OCI-LY1 (cell line): ENCODE measurements around the gene SPAG9.

ENCODE experiments used
- H2AFZ ChIP-seq: fragments of 200-600 bp; sonication (generic), shearing (Covaris generic); 2 replicates; pipeline ENCODE4 v1.6.0; 2014; ENCODE audit warnings: antibody characterized with exemption, mild to moderate bottlenecking, low read length
- H3F3A ChIP-seq: fragments of 200-600 bp; sonication (generic), shearing (Covaris generic); 2 replicates; pipeline ENCODE4 v1.6.0; 2014; ENCODE audit warnings: mild to moderate bottlenecking, antibody characterized with exemption, low read length, moderate library complexity; ENCODE audit not compliant: insufficient read depth
- H3K27ac ChIP-seq: fragments of 200-600 bp; sonication (generic); 2 replicates; pipeline ENCODE4 v1.5.1; 2014; ENCODE audit warnings: low read length, mixed run types, mild to moderate bottlenecking, low read depth; ENCODE audit not compliant: poor library complexity, severe bottlenecking
- H3K27me3 ChIP-seq: fragments of 200-600 bp; sonication (generic); 2 replicates; pipeline ENCODE4 v1.6.0; 2014; ENCODE audit warnings: antibody characterized with exemption, mild to moderate bottlenecking, low read length, moderate library complexity; ENCODE audit not compliant: insufficient read depth
- H3K36me3 ChIP-seq: fragments of 200-600 bp; sonication (generic); 2 replicates; pipeline ENCODE4 v1.6.1; 2014; ENCODE audit warnings: mild to moderate bottlenecking, antibody characterized with exemption, low read length, moderate library complexity, mixed read lengths; ENCODE audit not compliant: insufficient read depth
- H3K4me1 ChIP-seq: fragments of 200-600 bp; sonication (generic); 2 replicates; pipeline ENCODE4 v1.5.1; 2014; ENCODE audit warnings: mild to moderate bottlenecking, low read length, moderate library complexity; ENCODE audit not compliant: insufficient read depth, severe bottlenecking
- H3K4me2 ChIP-seq: fragments of 200-600 bp; sonication (generic), shearing (Covaris generic); 2 replicates; pipeline ENCODE4 v1.6.1; 2014; ENCODE audit warnings: low read length
- H3K4me3 ChIP-seq: fragments of 200-600 bp; sonication (generic); 2 replicates; pipeline ENCODE4 v1.5.1; 2014; ENCODE audit warnings: low read length, low read depth, mild to moderate bottlenecking, mixed read lengths; ENCODE audit not compliant: poor library complexity, severe bottlenecking
- H3K79me2 ChIP-seq: fragments of 200-600 bp; shearing (Covaris generic); 2 replicates; pipeline ENCODE4 v1.6.1; 2016; ENCODE audit warnings: mixed run types, low read length, mixed read lengths; ENCODE audit not compliant: insufficient read depth
- H3K9ac ChIP-seq: fragments of 200-600 bp; sonication (generic), shearing (Covaris generic); 2 replicates; pipeline ENCODE4 v1.6.1; 2014; ENCODE audit warnings: mild to moderate bottlenecking, low read length, mixed read lengths
- H3K9me2 ChIP-seq: fragments of 200-600 bp; sonication (generic), shearing (Covaris generic); 2 replicates; pipeline ENCODE4 v1.6.1; 2014; ENCODE audit warnings: low read depth, mild to moderate bottlenecking, low read length, mixed read lengths
- H3K9me3 ChIP-seq: fragments of 200-600 bp; shearing (Covaris generic); 2 replicates; pipeline ENCODE4 v1.6.1; 2014; ENCODE audit warnings: low read length, mixed read lengths
- H4K20me1 ChIP-seq: fragments of 200-600 bp; sonication (generic), shearing (Covaris generic); 2 replicates; pipeline ENCODE4 v1.6.0; 2016; ENCODE audit warnings: mild to moderate bottlenecking, low read length; ENCODE audit not compliant: insufficient read depth
- EZH2 ChIP-seq: fragments of 200-600 bp; sonication (generic), shearing (Covaris generic); IDR thresholded peaks from 2 replicates; pipeline ENCODE4 v1.8.0; 2017; ENCODE audit warnings: borderline replicate concordance, mixed run types, mild to moderate bottlenecking, antibody characterized with exemption, low read length, moderate library complexity, mixed read lengths
- TF ChIP-seq, protein P1 (sequence below): fragments of 200-600 bp; sonication (generic), shearing (Covaris generic); IDR thresholded peaks from 2 replicates; pipeline ENCODE4 v1.5.1; 2017; ENCODE audit warnings: mild to moderate bottlenecking, antibody characterized with exemption, low read length, moderate library complexity, mixed read lengths

SPAG9 gene

DNA sequence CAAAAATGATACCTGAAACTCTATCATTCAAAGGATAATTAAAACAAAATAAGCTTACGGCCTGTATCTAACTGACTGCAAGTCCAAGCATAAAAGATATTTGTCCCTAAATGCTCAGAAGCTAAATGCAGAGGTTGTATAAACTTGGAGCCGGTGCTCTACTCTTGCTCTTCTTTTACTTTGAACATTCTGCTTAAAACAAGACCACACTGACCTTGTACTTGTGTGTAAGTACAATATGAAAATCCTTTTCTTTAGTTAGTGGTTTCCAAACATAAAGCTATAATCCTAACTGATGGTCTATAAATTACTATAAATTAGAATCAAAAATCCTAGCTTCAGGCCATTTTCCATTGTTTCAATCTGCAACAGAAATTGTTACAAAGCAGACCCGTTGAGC, 74.6 kb downstream of the SPAG9 start:
- Histone ChIP-seq H3K27me3 (no peaks in the 10 kb centered on the region), H3K9me3 (no peaks in the 10 kb centered on the region), H3K9ac (no peak overlapping the region), H3K4me1 (peaks cover 26% of the 10 kb centered on the region), H4K20me1 (no peaks in the 10 kb centered on the region), H3F3A (no peaks in the 10 kb centered on the region), H3K27ac (no peak overlapping the region), H3K79me2 (0 out of 2 replicates have a peak, but pooled peaks cover 4% of the 10 kb centered on the region), H3K4me3 (no peak overlapping the region), H2AFZ (no peak overlapping the region), H3K9me2 (no peaks in the 10 kb centered on the region), H3K36me3 (peaks cover 12% of the 10 kb centered on the region; the same call in 1 of the 2 replicates), H3K4me2 (no peak overlapping the region)
- TF ChIP-seq EZH2: no peak
- TF ChIP-seq, protein P1, sequence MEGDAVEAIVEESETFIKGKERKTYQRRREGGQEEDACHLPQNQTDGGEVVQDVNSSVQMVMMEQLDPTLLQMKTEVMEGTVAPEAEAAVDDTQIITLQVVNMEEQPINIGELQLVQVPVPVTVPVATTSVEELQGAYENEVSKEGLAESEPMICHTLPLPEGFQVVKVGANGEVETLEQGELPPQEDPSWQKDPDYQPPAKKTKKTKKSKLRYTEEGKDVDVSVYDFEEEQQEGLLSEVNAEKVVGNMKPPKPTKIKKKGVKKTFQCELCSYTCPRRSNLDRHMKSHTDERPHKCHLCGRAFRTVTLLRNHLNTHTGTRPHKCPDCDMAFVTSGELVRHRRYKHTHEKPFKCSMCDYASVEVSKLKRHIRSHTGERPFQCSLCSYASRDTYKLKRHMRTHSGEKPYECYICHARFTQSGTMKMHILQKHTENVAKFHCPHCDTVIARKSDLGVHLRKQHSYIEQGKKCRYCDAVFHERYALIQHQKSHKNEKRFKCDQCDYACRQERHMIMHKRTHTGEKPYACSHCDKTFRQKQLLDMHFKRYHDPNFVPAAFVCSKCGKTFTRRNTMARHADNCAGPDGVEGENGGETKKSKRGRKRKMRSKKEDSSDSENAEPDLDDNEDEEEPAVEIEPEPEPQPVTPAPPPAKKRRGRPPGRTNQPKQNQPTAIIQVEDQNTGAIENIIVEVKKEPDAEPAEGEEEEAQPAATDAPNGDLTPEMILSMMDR: no peak

DNA sequence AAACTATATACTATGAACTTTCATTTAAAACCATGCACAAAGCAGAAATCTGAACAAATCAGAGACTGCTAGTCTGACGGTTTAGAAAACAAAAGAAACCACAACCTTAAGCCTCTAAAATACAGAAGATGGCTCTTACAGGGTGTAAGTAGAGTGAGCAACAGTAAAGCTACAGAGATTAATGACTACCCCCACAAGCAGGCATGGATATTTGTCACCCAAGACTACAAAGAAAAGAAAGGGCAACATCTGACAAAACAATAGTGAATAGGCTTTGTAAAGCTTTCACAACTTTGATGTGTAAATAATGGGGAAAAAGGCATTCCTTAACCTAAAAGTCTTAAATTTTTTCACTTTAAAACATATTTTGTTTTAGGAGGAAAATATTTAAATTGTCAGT, 75.0 kb downstream of the SPAG9 start:
- H2AFZ ChIP-seq: no peak overlapping the region
- TF ChIP-seq, protein P1: no peak
- no peak for TF ChIP-seq EZH2
- H3F3A ChIP-seq: no peaks in the 10 kb centered on the region
- 0 out of 2 replicates have a peak, but pooled peaks cover 4% of the 10 kb centered on the region for H3K79me2 ChIP-seq
- H3K27ac ChIP-seq: no peak overlapping the region
- no peaks in the 10 kb centered on the region for H4K20me1 ChIP-seq
- no peaks in the 10 kb centered on the region for H3K27me3 ChIP-seq
- peaks cover 22% of the 10 kb centered on the region for H3K4me1 ChIP-seq
- no peaks in the 10 kb centered on the region for H3K9me2 ChIP-seq
- no peaks in the 10 kb centered on the region for H3K9me3 ChIP-seq
- H3K4me3 ChIP-seq: no peak overlapping the region
- no peak overlapping the region for H3K4me2 ChIP-seq
- no peak overlapping the region for H3K9ac ChIP-seq
- peaks cover 12% of the 10 kb centered on the region; the same call in 1 of the 2 replicates for H3K36me3 ChIP-seq

DNA sequence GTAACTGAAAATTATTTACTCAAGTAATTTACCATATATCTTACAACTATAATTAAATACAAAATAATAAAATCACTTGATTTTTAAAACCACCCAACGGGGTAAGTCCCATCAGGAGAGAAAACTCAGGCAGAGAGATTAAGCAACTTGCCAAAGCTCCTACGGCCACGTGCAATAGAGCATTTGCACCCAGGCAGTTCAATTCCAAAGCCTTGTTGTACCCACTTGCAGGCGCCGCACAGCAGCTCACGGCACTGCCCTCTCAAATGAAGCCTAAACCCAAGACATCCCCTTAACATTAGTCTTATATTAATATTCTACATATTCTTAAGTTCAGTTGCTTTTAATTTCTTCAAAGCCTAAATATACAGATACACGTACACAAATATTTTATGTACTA, 75.7 kb downstream of the SPAG9 start:
- no peaks in the 10 kb centered on the region for H4K20me1 ChIP-seq
- no peaks in the 10 kb centered on the region for H3K9me2 ChIP-seq
- TF ChIP-seq, protein P1: no peak
- no peak for TF ChIP-seq EZH2
- H3F3A ChIP-seq: no peaks in the 10 kb centered on the region
- H3K4me1 ChIP-seq: peaks cover 15% of the 10 kb centered on the region
- no peak overlapping the region for H2AFZ ChIP-seq
- peaks cover 12% of the 10 kb centered on the region; the same call in 1 of the 2 replicates for H3K36me3 ChIP-seq
- 0 out of 2 replicates have a peak, but pooled peaks cover 4% of the 10 kb centered on the region for H3K79me2 ChIP-seq
- no peak overlapping the region for H3K9ac ChIP-seq
- no peaks in the 10 kb centered on the region for H3K9me3 ChIP-seq
- H3K4me2 ChIP-seq: no peak overlapping the region
- no peak overlapping the region for H3K4me3 ChIP-seq
- no peaks in the 10 kb centered on the region for H3K27me3 ChIP-seq
- no peak overlapping the region for H3K27ac ChIP-seq
